Neural progenitor cell (in vitro differentiated cells): ENCODE measurements around the gene ZNF319. TPM values are rescaled to one million over a fixed set of nuclear protein-coding genes. Genes with fewer than 3 reads are reported as not detected.
"Not testable (repeated sequence)": the region's sequence is repeated elsewhere in the genome, so short reads cannot be mapped to it uniquely, and the experiment has no call there.

ENCODE experiments used
- DNase-seq: peaks from one replicate; pipeline ENCODE4 v3.0.0-alpha.2; 2016; ENCODE audit warnings: low spot score
- H2AFZ ChIP-seq: fragments of 200-600 bp; sonication (generic); replicated peaks from 2 replicates; pipeline ENCODE4 v1.6.1; 2016; ENCODE audit warnings: antibody characterized with exemption
- H3F3A ChIP-seq: fragments of 200-600 bp; sonication (generic); 2 replicates; pipeline ENCODE4 v1.6.1; 2016; ENCODE audit warnings: antibody characterized with exemption, low read depth
- H3K27ac ChIP-seq: fragments of 200-600 bp; sonication (generic); 2 replicates; pipeline ENCODE4 v1.5.1; 2016; ENCODE audit warnings: mild to moderate bottlenecking
- H3K27me3 ChIP-seq: fragments of 200-600 bp; sonication (generic); 2 replicates; pipeline ENCODE4 v1.6.1; 2016; ENCODE audit warnings: mild to moderate bottlenecking, moderate library complexity
- H3K36me3 ChIP-seq: fragments of 200-600 bp; sonication (generic); 2 replicates; pipeline ENCODE4 v1.5.1; 2016
- H3K4me1 ChIP-seq: fragments of 200-600 bp; sonication (generic); 2 replicates; pipeline ENCODE4 v1.6.1; 2016; ENCODE audit warnings: mixed run types
- H3K4me2 ChIP-seq: fragments of 200-600 bp; sonication (generic); 2 replicates; pipeline ENCODE4 v1.6.1; 2016
- H3K4me3 ChIP-seq: fragments of 200-600 bp; sonication (generic); 2 replicates; pipeline ENCODE4 v1.5.1; 2016
- H3K79me2 ChIP-seq: fragments of 200-600 bp; sonication (generic); 2 replicates; pipeline ENCODE4 v1.6.1; 2016; ENCODE audit warnings: low read depth
- H3K9ac ChIP-seq: fragments of 200-600 bp; sonication (generic); 2 replicates; pipeline ENCODE4 v1.6.1; 2016
- H3K9me3 ChIP-seq: fragments of 200-600 bp; sonication (generic); 2 replicates; pipeline ENCODE4 v1.5.1; 2016; ENCODE audit warnings: low read depth
- H4K20me1 ChIP-seq: fragments of 200-600 bp; sonication (generic); 2 replicates; pipeline ENCODE4 v1.6.1; 2016; ENCODE audit warnings: low read depth
- H3K27ac Mint-ChIP-seq: 3 replicates; pipeline ENCODE4 v1.8.0; 2021; ENCODE audit warnings: mixed read lengths
- H3K27me3 Mint-ChIP-seq: 2 replicates; pipeline ENCODE4 v1.8.0; 2022; ENCODE audit warnings: low read depth, mild to moderate bottlenecking, inconsistent platforms, moderate library complexity, mixed read lengths; ENCODE audit not compliant: insufficient read depth
- H3K36me3 Mint-ChIP-seq: 3 replicates; pipeline ENCODE4 v1.8.0; 2021; ENCODE audit warnings: mixed read lengths
- H3K4me1 Mint-ChIP-seq: 3 replicates; pipeline ENCODE4 v1.8.0; 2021; ENCODE audit warnings: mixed read lengths
- H3K4me3 Mint-ChIP-seq: 3 replicates; pipeline ENCODE4 v1.8.0; 2021; ENCODE audit warnings: mild to moderate bottlenecking, moderate library complexity, mixed read lengths
- H3K9me3 Mint-ChIP-seq: 3 replicates; pipeline ENCODE4 v1.8.0; 2020; ENCODE audit warnings: mixed read lengths
- EZH2 ChIP-seq: fragments of 200-600 bp; sonication (generic); IDR thresholded peaks from 2 replicates; pipeline ENCODE4 v1.6.1; 2017; ENCODE audit warnings: antibody characterized with exemption, mild to moderate bottlenecking, moderate library complexity
- EZH2phosphoT487 ChIP-seq: fragments of 200-600 bp; sonication (generic); IDR thresholded peaks from 2 replicates; pipeline ENCODE4 v1.6.1; 2017; ENCODE audit warnings: antibody characterized with exemption
- total RNA-seq: library from RNA; depleted of rRNA; stranded (reverse); fragments of >200 nt; gene quantifications from 2 replicates; pipeline ENCODE4 v1.2.3, GENCODE V29; 2015; ENCODE audit warnings: low replicate concordance
- TF ChIP-seq, protein P1 (sequence below): fragments of 200-600 bp; sonication (generic); IDR thresholded peaks from 2 replicates; pipeline ENCODE4 v1.5.1; 2017; ENCODE audit warnings: antibody characterized with exemption, mild to moderate bottlenecking

Gene ZNF319
- total RNA-seq, 1 donor from 2014 or later: 1.4 TPM

DNA sequence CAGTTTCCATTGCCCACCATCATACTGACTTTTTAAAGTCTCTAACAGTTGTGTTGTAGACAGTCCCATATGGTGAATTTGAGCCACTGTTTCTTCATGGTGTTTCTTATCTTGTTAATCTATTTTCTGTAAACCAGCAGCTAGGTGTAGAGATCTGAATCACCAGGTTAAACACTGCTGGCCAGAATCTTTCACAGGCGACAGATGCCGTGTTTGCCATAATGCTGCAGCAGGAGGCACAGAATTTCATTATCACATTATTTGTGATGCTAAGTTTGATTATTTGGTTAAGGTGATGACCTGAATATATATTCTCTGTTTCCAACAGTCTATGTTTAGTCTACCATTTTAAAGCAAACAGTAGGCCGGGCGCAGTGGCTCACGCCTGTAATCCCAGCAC lies 18.1 kb downstream of the ZNF319 start:
- H3K4me2 ChIP-seq: no peak overlapping the region
- H2AFZ ChIP-seq: no peak overlapping the region
- H3K27ac ChIP-seq: no peak overlapping the region
- H3K27me3 ChIP-seq: peaks cover 42% of the 10 kb centered on the region
- DNase-seq: no peak
- H3K9ac ChIP-seq: no peak overlapping the region
- H3K4me3 ChIP-seq: no peak overlapping the region
- H3K9me3 Mint-ChIP-seq: no peaks in the 10 kb centered on the region
- peaks cover 22% of the 10 kb centered on the region for H3K27me3 Mint-ChIP-seq
- no peaks in the 10 kb centered on the region for H3K36me3 ChIP-seq
- H3K4me3 Mint-ChIP-seq: no peak overlapping the region
- H3K4me1 ChIP-seq: peaks cover 7% of the 10 kb centered on the region
- no peak overlapping the region for H3K27ac Mint-ChIP-seq
- no peaks in the 10 kb centered on the region for H3K36me3 Mint-ChIP-seq
- H3K4me1 Mint-ChIP-seq: peaks cover 2% of the 10 kb centered on the region
- H3K9me3 ChIP-seq: no peaks in the 10 kb centered on the region
- no peaks in the 10 kb centered on the region for H3K79me2 ChIP-seq
- H4K20me1 ChIP-seq: peaks cover 6% of the 10 kb centered on the region
- no peak for TF ChIP-seq EZH2
- TF ChIP-seq, protein P1, sequence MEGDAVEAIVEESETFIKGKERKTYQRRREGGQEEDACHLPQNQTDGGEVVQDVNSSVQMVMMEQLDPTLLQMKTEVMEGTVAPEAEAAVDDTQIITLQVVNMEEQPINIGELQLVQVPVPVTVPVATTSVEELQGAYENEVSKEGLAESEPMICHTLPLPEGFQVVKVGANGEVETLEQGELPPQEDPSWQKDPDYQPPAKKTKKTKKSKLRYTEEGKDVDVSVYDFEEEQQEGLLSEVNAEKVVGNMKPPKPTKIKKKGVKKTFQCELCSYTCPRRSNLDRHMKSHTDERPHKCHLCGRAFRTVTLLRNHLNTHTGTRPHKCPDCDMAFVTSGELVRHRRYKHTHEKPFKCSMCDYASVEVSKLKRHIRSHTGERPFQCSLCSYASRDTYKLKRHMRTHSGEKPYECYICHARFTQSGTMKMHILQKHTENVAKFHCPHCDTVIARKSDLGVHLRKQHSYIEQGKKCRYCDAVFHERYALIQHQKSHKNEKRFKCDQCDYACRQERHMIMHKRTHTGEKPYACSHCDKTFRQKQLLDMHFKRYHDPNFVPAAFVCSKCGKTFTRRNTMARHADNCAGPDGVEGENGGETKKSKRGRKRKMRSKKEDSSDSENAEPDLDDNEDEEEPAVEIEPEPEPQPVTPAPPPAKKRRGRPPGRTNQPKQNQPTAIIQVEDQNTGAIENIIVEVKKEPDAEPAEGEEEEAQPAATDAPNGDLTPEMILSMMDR: no peak
- no peak for TF ChIP-seq EZH2phosphoT487
- peaks cover 4% of the 10 kb centered on the region for H3F3A ChIP-seq

- H3K4me1 ChIP-seq: peaks cover 7% of the 10 kb centered on the region
- Mint-ChIP-seq H3K27me3 (peaks cover 19% of the 10 kb centered on the region), H3K27ac (no peak overlapping the region), H3K9me3 (no peaks in the 10 kb centered on the region), H3K36me3 (no peaks in the 10 kb centered on the region), H3K4me3 (no peak overlapping the region), H3K4me1 (peaks cover 2% of the 10 kb centered on the region)
- TF ChIP-seq EZH2phosphoT487 (no peak), EZH2 (no peak)
- TF ChIP-seq, protein P1: no peak
- no peak for DNase-seq
- H3K4me2 ChIP-seq: no peak overlapping the region
- H3K9ac ChIP-seq: no peak overlapping the region
- no peaks in the 10 kb centered on the region for H3K36me3 ChIP-seq
- H2AFZ ChIP-seq: no peak overlapping the region
- no peaks in the 10 kb centered on the region for H3K79me2 ChIP-seq
- no peak overlapping the region for H3K27ac ChIP-seq
- peaks cover 6% of the 10 kb centered on the region for H4K20me1 ChIP-seq
- H3K4me3 ChIP-seq: no peak overlapping the region
- H3K27me3 ChIP-seq: peaks cover 34% of the 10 kb centered on the region
- H3F3A ChIP-seq: peaks cover 4% of the 10 kb centered on the region
- H3K9me3 ChIP-seq: no peaks in the 10 kb centered on the region
These were observed 18.8 kb downstream of the ZNF319 start for GRCh38 chr16:57981636-57982035.

- no peak for TF ChIP-seq EZH2
- no peak for TF ChIP-seq EZH2phosphoT487
- TF ChIP-seq, protein P1: no peak
- H3K27ac Mint-ChIP-seq: no peak overlapping the region
- no peaks in the 10 kb centered on the region for H3K36me3 ChIP-seq
- no peak overlapping the region for H3K4me2 ChIP-seq
- H3K4me3 ChIP-seq: no peak overlapping the region
- H3F3A ChIP-seq: peaks cover 10% of the 10 kb centered on the region
- H3K27me3 Mint-ChIP-seq: peaks cover 14% of the 10 kb centered on the region
- H3K9ac ChIP-seq: no peak overlapping the region
- DNase-seq: no peak
- no peak overlapping the region for H3K4me3 Mint-ChIP-seq
- no peaks in the 10 kb centered on the region for H3K4me1 Mint-ChIP-seq
- H3K9me3 Mint-ChIP-seq: no peaks in the 10 kb centered on the region
- no peak overlapping the region for H3K27ac ChIP-seq
- no peak overlapping the region for H2AFZ ChIP-seq
- H3K9me3 ChIP-seq: no peaks in the 10 kb centered on the region
- H3K4me1 ChIP-seq: peaks cover 11% of the 10 kb centered on the region
- peaks cover 9% of the 10 kb centered on the region for H3K27me3 ChIP-seq
- no peaks in the 10 kb centered on the region for H3K79me2 ChIP-seq
- H4K20me1 ChIP-seq: no peaks in the 10 kb centered on the region
- H3K36me3 Mint-ChIP-seq: no peaks in the 10 kb centered on the region
These were observed 21.4 kb downstream of the ZNF319 start for GRCh38 chr16:57979006-57979585.

- not testable (repeated sequence) for H2AFZ ChIP-seq, H3K9me3 Mint-ChIP-seq, DNase-seq, H3K79me2 ChIP-seq, H3K9ac ChIP-seq, H3K9me3 ChIP-seq, H3K27me3 ChIP-seq, H3K36me3 Mint-ChIP-seq, H3K27ac Mint-ChIP-seq, H4K20me1 ChIP-seq, H3K4me1 Mint-ChIP-seq, H3K4me3 Mint-ChIP-seq, H3K36me3 ChIP-seq, H3K27ac ChIP-seq, H3F3A ChIP-seq, H3K4me2 ChIP-seq, H3K4me3 ChIP-seq
- H3K27me3 Mint-ChIP-seq: peaks cover 17% of the 10 kb centered on the region
- peaks cover 11% of the 10 kb centered on the region for H3K4me1 ChIP-seq
These were observed 22.4 kb downstream of the ZNF319 start for GRCh38 chr16:57978070-57978465.
